Tibial artery (tissue), 4 donors: ENCODE results near the gene CHD6.
A peak's percentile ranks its signal among the peaks of the same experiment; 100 is the strongest.

Source experiments
- DNase-seq, 2 donors: peaks; one replicate each; pipeline ENCODE4 v3.0.0-alpha.2; 2019
- H3K27ac ChIP-seq, 2 donors: fragments of 200-600 bp; sonication (generic) in 1 of 2; 1 replicate in 1 of 2; 2 replicates in 1 of 2; pipeline ENCODE4 v1.5.1; 2018 to 2019; ENCODE audit warnings: mild to moderate bottlenecking in 1 of 2
- H3K27me3 ChIP-seq, 2 donors: fragments of 200-600 bp; sonication (generic) in 1 of 2; one replicate each; pipeline versions ENCODE4 v1.5.1 to v1.6.0; 2016 to 2019
- H3K36me3 ChIP-seq, 3 donors: fragments of 200-600 bp; sonication (generic) in 2 of 3; one replicate each; pipeline ENCODE4 v1.5.1; 2016 to 2019; ENCODE audit warnings: mild to moderate bottlenecking in 2 of 3
- H3K4me1 ChIP-seq, 4 donors: fragments of 200-600 bp; sonication (generic) in 2 of 4; 1 replicate in 3 of 4; 2 replicates in 1 of 4; pipeline ENCODE4 v1.5.1; 2016 to 2019
- H3K4me3 ChIP-seq, 2 donors: fragments of 200-600 bp; sonication (generic) in 1 of 2; 1 replicate in 1 of 2; 2 replicates in 1 of 2; pipeline ENCODE4 v1.5.1; 2018 to 2019; ENCODE audit warnings: mild to moderate bottlenecking in 2 of 2
- H3K9me3 ChIP-seq, 3 donors: fragments of 200-600 bp; sonication (generic) in 1 of 3; one replicate each; pipeline ENCODE4 v1.5.1; 2016 to 2019
- intact Hi-C: fragments of 100-400 bp; cut with DNase I; formaldehyde crosslinking; loops from one replicate; pipeline ENCODE4 v1.15.0; 2023; ENCODE audit warnings: low total_unique reads
- TF ChIP-seq, protein P1 (sequence below), 2 experiments: fragments of 200-600 bp in 1 of 2; fragments of 450-650 bp in 1 of 2; IDR thresholded peaks; one replicate each; pipeline ENCODE4 v1.5.1; 2017 to 2019; ENCODE audit warnings: antibody characterized with exemption in 2 of 2, mild to moderate bottlenecking in 1 of 2, moderate library complexity in 1 of 2

CHD6 gene

DNA sequence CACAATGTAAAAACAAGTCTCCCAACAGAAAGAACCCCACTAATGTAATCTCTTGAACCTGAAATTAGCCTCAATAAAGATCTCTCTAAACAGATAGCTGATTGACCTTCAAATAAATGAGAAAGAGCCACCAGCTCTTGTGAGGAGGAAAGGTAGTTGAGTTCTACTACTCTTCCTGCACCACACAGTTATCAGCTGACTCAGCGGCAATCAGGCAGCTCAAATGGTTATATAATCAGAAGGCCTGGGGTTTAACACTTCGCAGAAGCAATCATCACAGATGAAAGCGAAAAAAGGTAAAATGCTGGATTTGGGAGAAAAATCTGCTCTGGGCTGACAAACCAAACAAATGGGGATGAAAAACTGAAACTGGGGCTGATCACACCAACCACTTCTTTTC is 91.8 kb downstream of the CHD6 start:
- TF ChIP-seq, protein P1, sequence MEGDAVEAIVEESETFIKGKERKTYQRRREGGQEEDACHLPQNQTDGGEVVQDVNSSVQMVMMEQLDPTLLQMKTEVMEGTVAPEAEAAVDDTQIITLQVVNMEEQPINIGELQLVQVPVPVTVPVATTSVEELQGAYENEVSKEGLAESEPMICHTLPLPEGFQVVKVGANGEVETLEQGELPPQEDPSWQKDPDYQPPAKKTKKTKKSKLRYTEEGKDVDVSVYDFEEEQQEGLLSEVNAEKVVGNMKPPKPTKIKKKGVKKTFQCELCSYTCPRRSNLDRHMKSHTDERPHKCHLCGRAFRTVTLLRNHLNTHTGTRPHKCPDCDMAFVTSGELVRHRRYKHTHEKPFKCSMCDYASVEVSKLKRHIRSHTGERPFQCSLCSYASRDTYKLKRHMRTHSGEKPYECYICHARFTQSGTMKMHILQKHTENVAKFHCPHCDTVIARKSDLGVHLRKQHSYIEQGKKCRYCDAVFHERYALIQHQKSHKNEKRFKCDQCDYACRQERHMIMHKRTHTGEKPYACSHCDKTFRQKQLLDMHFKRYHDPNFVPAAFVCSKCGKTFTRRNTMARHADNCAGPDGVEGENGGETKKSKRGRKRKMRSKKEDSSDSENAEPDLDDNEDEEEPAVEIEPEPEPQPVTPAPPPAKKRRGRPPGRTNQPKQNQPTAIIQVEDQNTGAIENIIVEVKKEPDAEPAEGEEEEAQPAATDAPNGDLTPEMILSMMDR (IDR thresholded peaks at IDR 0.05): no peak
- no peaks in the 10 kb centered on the region for H3K27me3 ChIP-seq
- intact Hi-C loops: no loop called here
- no peaks in the 10 kb centered on the region for H3K9me3 ChIP-seq
- peaks cover 0 to 22% (median 11%) of the 10 kb centered on the region in 4 donors for H3K4me1 ChIP-seq
- no peak overlapping the region for H3K27ac ChIP-seq
- no peak overlapping the region for H3K4me3 ChIP-seq
- peaks cover 0 to 1% (median 0%) of the 10 kb centered on the region in 3 donors for H3K36me3 ChIP-seq
- no peak for DNase-seq

DNA sequence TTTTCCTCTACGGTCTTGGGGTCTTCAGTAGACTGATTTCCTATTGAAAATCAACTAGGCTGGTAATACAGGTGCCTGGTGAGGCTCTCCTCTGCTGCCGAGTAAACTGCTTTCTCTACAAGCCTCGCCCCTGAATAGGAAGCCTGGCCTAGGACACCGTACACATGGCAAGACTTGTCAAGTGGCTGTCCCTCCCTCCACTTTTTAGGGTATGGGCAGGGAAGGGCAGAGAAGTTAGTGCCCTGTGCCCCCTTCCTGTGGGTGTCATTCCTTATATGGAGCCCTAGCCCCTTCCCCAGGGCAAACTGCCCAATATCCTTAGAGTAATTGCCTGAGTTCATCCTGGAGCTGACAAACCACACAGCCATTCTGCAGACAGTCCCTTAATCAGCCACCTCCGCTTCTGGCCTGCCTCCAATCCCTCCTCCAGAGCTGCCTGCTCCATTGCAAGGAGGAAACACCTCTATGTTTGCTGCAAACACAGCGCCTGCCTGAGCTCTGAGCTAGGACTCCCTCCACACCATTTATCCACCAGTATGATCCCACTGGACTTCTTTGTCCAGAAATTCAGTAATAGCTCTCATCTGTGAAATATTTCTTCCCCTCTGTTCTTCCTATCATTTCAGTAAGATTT is 93.1 kb downstream of the CHD6 start:
- peak; percentile 31 to 70 for DNase-seq
- H3K4me3 ChIP-seq: no peak overlapping the region
- H3K27ac ChIP-seq: no peak overlapping the region
- intact Hi-C loops: no loop called here
- H3K9me3 ChIP-seq: no peaks in the 10 kb centered on the region
- H3K36me3 ChIP-seq: peaks cover 0 to 8% (median 0%) of the 10 kb centered on the region in 3 donors
- H3K4me1 ChIP-seq: peaks cover 0 to 22% (median 11%) of the 10 kb centered on the region in 4 donors
- TF ChIP-seq, protein P1 (IDR thresholded peaks at IDR 0.05): no peak
- H3K27me3 ChIP-seq: no peaks in the 10 kb centered on the region

DNA sequence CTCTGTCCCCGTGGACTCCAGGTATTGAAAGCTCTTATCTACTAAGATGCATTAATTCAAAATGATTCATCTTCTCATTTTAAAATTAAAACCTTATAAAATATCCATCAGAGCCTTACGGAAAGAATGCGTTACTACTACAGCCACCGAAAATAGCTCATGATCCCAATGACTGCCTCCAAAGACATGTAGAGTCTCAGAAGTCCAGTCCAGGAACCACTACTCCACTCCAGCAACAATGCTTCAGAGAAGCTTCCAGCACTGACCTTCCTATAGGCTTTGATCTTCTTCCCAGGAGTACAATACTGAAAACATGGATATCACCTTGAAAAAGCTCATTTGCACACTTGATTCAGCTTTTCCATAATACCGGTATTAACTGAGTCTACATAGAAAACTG is 94.3 kb downstream of the CHD6 start:
- intact Hi-C loops: no loop called here
- TF ChIP-seq, protein P1 (IDR thresholded peaks at IDR 0.05): no peak
- Histone ChIP-seq H3K27ac (no peak overlapping the region), H3K9me3 (no peaks in the 10 kb centered on the region), H3K27me3 (no peaks in the 10 kb centered on the region), H3K4me1 (peaks cover 0 to 22% (median 11%) of the 10 kb centered on the region in 4 donors), H3K4me3 (no peak overlapping the region), H3K36me3 (peaks cover 0 to 8% (median 0%) of the 10 kb centered on the region in 3 donors)
- DNase-seq: no peak

DNA sequence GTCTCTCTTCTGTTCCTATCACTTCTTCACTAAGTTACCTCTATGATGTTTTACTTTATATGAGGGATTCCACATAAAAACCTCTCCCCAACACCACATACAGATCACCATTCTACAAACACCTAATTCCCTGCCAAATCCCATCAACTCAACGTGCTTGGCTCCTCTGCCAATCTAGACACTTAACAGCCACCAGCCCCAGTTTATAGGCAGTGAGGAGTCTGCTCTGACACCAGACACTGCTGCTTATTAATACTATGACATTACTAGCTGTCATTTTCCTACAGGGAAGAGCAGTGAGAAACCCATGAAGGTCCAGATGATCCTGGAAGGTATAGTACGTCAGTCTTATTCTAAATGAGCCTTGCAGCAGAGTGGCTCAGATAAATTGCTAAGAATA is 104.3 kb downstream of the CHD6 start:
- peaks cover 7 to 28% (median 20%) of the 10 kb centered on the region in 3 donors for H3K36me3 ChIP-seq
- TF ChIP-seq, protein P1 (IDR thresholded peaks at IDR 0.05): no peak
- no peaks in the 10 kb centered on the region for H3K27me3 ChIP-seq
- no peak overlapping the region for H3K27ac ChIP-seq
- peaks cover 0 to 26% (median 18%) of the 10 kb centered on the region in 4 donors for H3K4me1 ChIP-seq
- no peak overlapping the region for H3K4me3 ChIP-seq
- DNase-seq: no peak
- intact Hi-C loops: loop anchor here (10.0 kb wide), 1 partner anchor 181 kb away; no protein-coding TSS in a partner anchor
- no peaks in the 10 kb centered on the region for H3K9me3 ChIP-seq

DNA sequence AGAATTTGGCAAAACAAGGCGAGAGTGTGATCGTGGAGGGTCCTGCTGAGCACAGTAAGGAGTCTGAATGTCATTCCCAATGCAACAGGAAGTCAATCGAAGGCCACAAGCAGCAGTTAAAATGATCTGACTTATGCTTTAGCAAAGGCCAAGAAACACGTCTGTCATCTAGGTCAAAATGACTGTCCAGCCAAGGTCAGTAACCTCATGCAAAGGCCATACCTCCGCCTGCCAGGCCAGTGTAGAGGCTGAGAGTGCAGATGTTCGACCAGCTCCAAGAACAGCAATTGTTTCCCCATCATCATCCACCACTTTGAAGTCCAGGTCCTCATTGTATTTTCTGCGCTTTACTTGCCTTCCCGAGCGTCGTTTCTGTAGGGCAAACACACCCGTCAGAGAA is 105.6 kb downstream of the CHD6 start:
- TF ChIP-seq, protein P1 (IDR thresholded peaks at IDR 0.05): no peak
- intact Hi-C loops: loop anchor here (10.0 kb wide), 1 partner anchor 182 kb away; no protein-coding TSS in a partner anchor
- no peaks in the 10 kb centered on the region for H3K9me3 ChIP-seq
- no peak overlapping the region for H3K4me3 ChIP-seq
- no peak overlapping the region for H3K27ac ChIP-seq
- H3K36me3 ChIP-seq: peaks cover 7 to 28% (median 20%) of the 10 kb centered on the region in 3 donors
- H3K27me3 ChIP-seq: no peaks in the 10 kb centered on the region
- no peak for DNase-seq
- H3K4me1 ChIP-seq: peaks cover 0 to 36% (median 27%) of the 10 kb centered on the region in 4 donors
